PFSK-1 (cell line): Measurements from ENCODE around the gene ITCH.

ENCODE experiments used
- FOXP2 ChIP-seq: optimal IDR thresholded peaks from 2 replicates; pipeline ENCODE3; 2011; ENCODE audit warnings: borderline replicate concordance, control low read depth, inconsistent platforms; ENCODE audit not compliant: insufficient read depth; ENCODE audit errors: extremely low read length, extremely low read depth
- POLR2AphosphoS5 ChIP-seq: IDR thresholded peaks from 2 replicates; pipeline ENCODE4 v1.6.1; 2012; ENCODE audit warnings: low read depth, mild to moderate bottlenecking, control low read depth, low read length, moderate library complexity
- REST ChIP-seq, 2 experiments: IDR thresholded peaks; 2 replicates each; pipeline versions ENCODE4 v1.6.1 to v1.8.0; 2011 to 2012; ENCODE audit warnings: low read depth in 2 of 2, low read length in 2 of 2, control low read depth in 1 of 2, inconsistent platforms in 1 of 2, mild to moderate bottlenecking in 1 of 2, moderate library complexity in 1 of 2; ENCODE audit not compliant: insufficient read depth in 1 of 2
- SIN3A ChIP-seq: IDR thresholded peaks from 2 replicates; pipeline ENCODE4 v1.6.1; 2012; ENCODE audit warnings: mild to moderate bottlenecking, low read length, moderate library complexity, borderline replicate concordance; ENCODE audit not compliant: insufficient read depth
- TAF1 ChIP-seq: IDR thresholded peaks from 2 replicates; pipeline ENCODE4 v1.6.1; 2012; ENCODE audit warnings: low read length, control low read depth, borderline replicate concordance; ENCODE audit not compliant: insufficient read depth

Gene ITCH

GRCh38 chr20:34512266-34512954 is 149.3 kb downstream of the ITCH start:
- TF ChIP-seq SIN3A (no peak), TAF1 (no peak), FOXP2 (no peak), POLR2AphosphoS5 (no peak), REST (IDR thresholded peaks at IDR 0.05; ENCODE audit: insufficient read depth in 1 of 2, low read depth in 2 of 2, low read length in 2 of 2) (no peak)

- TF ChIP-seq TAF1: no peak
- TF ChIP-seq FOXP2: no peak
- no peak for TF ChIP-seq POLR2AphosphoS5
- TF ChIP-seq SIN3A: no peak
- no peak for TF ChIP-seq REST (IDR thresholded peaks at IDR 0.05; ENCODE audit: insufficient read depth in 1 of 2, low read depth in 2 of 2, low read length in 2 of 2)
Measured at GRCh38 chr20:34512955-34513419, 149.9 kb downstream of the ITCH start.

GRCh38 chr20:34514897-34515483 is 151.9 kb downstream of the ITCH start:
- TF ChIP-seq POLR2AphosphoS5: peak; percentile 35
- TF ChIP-seq FOXP2: no peak

GRCh38 chr20:34515484-34516246 is 152.6 kb downstream of the ITCH start:
- TF ChIP-seq TAF1: 0 out of 2 replicates have a peak, but pooled peaks have one; percentile 27
- no peak for TF ChIP-seq REST (IDR thresholded peaks at IDR 0.05; ENCODE audit: insufficient read depth in 1 of 2, low read depth in 2 of 2, low read length in 2 of 2)
- TF ChIP-seq POLR2AphosphoS5: no peak; the same call in 1 of the 2 replicates
- 0 out of 2 replicates have a peak, but pooled peaks have one; percentile 9 for TF ChIP-seq SIN3A
- TF ChIP-seq FOXP2: no peak

- peak; percentile 46; the same call in 1 of the 2 replicates for TF ChIP-seq TAF1
- no peak; a peak in 1 of 4 replicates for TF ChIP-seq REST (IDR thresholded peaks at IDR 0.05; ENCODE audit: insufficient read depth in 1 of 2, low read depth in 2 of 2, low read length in 2 of 2)
- 0 out of 2 replicates have a peak, but pooled peaks have one; percentile 50 for TF ChIP-seq SIN3A
- TF ChIP-seq POLR2AphosphoS5: peak; percentile 89
- TF ChIP-seq FOXP2: peak; percentile 61
Measured at GRCh38 chr20:34516247-34517113, 153.4 kb downstream of the ITCH start, which contains the start of gene DYNLRB1. DYNLRB1 (plus strand) TSS chr20:34516422; CDS start chr20:34516459, 37 bp downstream.
